HG03469 (cell line): ENCODE results near the gene MINDY1.
A peak's percentile ranks its signal among the peaks of the same experiment; 100 is the strongest.

Source experiments
- ATAC-seq: cut with Tn5 transposase; IDR thresholded peaks from one replicate; pipeline ENCODE4 v1.9.1; 2021; ENCODE audit warnings: mild to moderate bottlenecking, moderate library complexity, moderate number of reproducible peaks; ENCODE audit not compliant: unreplicated experiment

The MINDY1 gene

DNA sequence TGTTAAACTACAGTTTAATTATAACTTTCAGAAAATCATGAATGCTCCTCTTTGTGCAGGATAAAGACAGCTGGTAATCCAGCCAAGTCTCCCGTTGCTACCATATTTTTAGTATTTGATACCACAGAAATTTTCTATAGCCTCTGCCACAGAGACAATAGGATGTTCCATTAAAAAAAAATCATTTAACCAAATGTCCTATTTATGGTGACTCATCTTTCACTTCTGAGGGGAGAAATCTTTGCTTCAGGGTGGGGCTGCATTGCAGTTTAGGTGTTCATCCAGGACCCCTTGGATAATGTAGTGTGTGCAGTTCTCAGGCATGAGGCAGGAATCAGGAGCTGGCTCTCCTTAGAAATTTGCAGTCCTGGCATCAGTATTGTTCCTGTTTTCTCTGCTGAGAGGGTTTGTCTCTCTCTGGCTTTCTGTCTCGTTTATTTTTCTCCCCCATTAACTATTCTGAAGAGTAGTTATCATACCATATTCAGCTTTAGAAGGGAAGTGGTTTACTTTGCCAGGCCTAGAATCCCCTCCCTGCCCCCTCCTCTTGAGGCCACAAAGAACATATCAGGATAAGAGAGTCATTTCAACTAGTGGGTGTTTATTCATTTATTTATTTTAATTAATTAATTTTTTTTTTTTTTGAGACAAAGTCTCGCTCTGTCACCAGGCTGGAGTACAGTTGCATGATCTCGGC is 4.6 kb upstream of the MINDY1 start:
- no peak for ATAC-seq

DNA sequence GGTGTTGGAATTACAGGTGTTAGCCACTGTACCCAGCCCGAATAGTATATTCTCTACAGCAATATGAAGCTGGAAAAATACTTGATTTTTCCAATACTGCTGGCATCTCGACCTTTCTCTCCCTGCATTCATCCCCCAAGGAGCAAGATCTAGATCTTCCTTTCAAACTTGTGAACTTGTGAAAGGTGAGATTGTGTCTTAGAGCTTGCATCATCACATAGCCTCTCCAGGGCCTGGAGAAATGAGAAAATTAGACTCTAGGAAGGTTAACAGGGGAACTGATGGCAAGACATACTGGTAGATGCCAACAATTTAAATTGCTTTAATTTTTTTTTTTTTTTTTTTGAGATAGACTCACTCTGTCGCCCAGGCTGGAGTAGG is 3.6 kb upstream of the MINDY1 start:
- ATAC-seq: no peak

DNA sequence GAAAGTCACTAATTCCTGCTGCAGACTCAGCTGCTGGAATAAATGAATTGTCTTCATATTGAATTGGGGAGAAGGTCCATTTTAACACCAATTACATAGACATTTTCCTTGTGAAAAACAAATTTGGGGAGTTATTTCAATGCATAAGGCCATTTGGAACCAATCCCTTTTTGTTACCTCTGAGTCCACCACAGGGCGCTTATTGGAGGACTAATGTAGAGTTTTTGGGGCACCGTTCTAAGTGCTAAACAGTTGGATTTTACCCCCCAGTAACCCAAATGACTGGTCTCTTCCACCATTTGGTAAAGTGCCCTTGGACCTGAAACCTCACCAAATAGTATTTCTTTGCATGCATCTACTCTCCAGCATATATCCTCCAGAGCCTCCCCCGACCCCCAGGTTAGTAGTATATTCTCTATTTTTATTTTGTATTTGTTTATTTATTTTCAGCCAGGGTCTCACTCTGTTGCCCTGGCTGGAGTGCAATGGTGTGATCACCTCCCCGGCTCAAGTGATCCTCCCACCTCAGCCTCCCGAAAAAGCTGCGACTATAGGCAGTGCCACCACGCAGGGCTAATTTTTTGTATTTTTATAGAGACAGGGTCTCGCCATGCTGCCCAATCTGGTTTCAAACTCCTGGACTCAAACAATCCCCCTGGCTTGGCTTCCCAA is 3.1 kb upstream of the MINDY1 start:
- no peak for ATAC-seq

DNA sequence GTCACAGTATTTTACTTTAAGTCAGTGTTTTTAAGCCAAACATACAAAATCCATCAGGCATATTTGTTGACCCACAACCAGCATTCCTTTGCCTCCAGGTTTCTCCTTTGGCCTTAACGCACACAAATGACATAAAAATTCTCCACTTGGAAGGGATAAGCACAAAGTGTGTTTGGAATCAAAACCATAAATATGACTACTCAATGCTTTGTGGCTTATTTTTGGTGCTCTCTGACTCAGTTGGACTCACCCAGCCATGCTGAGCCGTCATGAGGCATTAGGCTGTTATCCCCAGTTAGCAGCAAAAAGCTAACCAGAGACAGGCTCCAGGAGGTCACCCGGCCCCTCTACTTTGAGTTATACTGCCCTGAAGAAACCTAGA is 2.5 kb upstream of the MINDY1 start:
- no peak for ATAC-seq

DNA sequence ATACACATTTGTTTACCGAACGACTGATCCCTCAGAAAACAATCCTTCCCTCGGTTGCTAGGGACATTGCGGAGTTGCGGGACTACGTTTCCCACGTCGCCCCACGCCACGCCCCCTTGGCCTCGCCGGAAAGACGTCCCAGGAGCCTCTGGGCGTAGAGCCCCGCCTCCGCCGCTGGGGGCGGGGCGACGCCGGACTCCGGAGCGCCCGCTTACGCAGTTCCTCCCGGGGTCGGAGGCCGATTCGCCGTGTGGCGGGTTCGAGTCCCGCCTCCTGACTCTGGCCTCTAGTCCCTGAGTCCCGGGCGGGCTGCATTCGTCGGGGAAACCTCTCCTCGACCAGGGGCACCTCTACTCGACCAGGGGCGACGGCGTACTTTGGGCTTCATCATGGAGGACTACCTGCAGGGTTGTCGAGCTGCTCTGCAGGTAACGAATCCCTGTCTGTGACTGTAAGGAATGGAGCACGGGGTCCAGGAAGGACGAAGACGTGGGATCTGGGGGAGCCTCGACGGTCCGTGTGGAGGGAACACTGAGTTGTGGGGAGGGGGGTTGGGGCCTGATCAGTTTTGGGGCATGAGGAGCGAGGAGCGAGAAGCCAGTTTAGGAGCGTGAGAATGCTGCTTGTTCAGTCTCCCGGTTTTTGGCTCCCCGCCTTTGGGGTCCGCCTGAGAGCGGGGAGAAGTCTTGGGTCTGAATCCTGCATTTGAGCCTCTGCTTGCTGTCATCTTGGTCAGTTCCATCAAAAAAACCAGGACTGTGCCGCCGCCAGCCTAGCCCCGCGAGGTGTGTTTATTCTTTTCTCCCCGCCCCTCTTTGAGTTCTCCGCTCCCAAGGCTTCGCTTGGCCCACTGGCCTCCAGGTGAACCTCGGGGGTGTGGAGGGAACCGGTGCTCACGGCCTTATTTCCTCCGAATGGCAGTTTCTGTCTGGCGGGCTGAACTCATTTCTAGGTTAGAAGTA is 1.8 kb upstream of the MINDY1 start, which contains the start of gene PRUNE1:
TSS of gene PRUNE1 (plus strand) at position 206 of the 962 bp plus-strand sequence. CDS start at position 390, 184 bp downstream.
- peak; percentile 47 for ATAC-seq

DNA sequence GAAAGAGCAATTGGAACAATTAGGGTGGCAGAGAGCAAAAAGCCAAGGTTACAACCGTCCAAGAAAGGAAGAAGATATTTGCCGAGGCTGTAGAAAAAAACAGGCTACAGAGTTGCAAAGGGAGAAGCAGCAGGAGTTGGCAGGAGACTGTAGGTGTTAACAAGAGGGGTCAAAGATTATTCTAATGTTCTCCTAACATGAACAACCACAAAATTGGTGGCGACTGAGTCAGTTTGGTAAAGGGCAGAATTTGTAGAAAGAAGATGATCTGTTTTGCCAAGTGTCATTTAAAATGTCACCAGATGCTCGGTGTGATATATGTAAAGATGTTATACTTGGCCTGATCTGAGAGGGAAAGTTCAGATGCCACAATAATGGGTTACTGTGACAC is 1.1 kb upstream of the MINDY1 start:
- no peak for ATAC-seq

DNA sequence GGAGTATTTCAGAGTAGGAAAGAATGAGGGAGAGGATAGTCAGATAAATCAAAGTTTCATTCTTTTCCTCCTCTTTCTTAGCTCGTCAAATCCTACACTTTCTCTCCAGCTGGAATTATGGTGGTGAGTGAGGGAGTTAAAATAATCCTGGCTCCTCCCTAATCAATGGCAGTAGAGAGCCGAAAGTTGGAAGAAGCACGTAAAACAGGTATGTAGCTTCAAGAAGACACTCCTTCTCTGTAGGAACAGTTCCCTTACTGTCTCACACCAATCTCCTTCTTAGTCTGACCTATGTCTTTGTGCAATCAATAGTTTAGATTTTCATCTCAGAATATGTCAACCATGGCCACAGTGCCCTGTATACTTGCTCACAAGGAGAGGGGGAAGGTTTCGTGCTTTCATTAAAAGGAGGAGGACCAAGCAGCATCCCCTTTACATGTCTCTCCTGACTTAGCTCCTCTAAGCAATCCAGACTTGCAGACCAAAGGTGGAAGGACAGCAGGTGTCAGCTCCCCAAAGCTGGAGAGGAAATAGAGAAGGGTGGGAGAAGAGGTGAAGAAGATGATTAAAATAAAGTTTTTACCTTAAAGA is 878 bp downstream of the MINDY1 start:
- no peak for ATAC-seq

DNA sequence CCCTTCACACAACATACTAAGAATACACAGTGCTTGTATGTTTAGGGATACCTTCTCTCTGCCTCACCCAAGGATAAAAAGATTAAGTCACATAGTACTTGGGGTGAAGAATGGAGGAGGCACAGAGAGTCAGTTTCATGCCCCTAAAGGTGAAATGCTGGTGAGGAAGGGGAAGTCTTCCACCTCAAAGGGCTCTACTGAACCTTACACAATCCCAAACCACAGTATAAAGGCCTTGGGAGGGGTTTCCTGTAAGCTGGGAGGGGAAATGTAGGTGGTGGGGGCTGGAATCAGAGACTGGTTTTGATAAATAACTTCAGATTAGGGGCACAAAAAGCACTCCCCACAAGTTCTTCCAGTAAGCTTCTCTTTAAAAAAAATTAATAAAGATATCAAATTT is 3.5 kb downstream of the MINDY1 start:
- no peak for ATAC-seq

DNA sequence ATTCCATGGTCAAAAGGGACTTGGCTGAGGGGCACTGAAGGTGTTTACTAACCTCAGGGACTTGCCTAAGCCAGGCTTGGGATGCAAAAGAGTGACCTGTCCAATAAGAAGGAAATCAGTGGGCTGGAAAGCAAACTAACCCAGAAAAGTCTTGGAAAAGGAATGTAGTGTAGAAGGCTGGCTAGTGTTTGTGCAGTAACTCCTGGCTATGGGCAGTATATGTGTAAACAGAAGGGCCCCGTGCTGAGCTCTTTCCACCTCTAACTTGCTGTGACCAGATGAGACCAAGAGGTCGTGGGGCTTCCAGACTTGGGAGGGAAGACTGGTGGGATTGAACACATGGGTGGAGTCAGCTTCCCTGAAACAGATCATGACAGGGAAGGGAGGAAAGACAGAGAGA is 4.1 kb downstream of the MINDY1 start:
- no peak for ATAC-seq

DNA sequence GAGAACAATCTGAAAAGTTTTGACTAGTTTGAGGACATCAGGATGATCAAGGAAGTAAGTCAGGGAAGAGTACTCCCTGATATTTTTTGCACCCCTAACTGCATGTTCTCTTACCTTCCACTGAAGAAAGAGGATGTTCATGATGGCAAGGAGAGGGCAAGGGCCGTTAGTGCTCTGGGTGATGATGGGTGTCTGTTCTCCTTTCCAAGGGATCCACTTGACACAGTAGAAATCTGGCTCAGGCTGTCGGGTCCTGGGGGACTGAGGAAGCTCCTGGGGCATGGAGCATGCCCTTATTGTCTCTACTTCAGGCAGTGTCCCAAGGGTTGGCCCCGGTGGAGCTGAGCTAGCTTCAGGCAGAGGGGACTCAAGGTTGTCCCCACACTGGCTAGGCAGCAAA is 4.7 kb downstream of the MINDY1 start:
- ATAC-seq: no peak

DNA sequence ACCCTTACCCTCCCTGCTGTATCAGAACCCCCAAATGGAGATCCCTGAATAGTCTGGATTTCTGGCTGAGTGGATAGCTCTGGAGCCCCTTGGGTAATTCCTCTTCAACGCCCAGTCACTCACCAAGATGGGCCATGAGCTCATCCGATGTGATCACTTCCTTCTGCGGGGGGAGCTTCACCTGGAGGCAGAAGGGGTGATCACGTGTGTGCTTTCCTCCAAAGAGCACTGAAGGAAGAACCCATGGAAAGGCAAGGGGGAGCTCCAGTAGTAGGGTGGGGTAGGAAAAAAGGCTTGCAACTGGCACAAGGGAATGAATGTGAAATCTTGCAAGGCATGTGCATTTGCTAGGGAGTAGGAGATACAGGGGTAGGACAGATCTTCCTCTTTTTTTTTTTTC is 5.1 kb downstream of the MINDY1 start:
- no peak for ATAC-seq

DNA sequence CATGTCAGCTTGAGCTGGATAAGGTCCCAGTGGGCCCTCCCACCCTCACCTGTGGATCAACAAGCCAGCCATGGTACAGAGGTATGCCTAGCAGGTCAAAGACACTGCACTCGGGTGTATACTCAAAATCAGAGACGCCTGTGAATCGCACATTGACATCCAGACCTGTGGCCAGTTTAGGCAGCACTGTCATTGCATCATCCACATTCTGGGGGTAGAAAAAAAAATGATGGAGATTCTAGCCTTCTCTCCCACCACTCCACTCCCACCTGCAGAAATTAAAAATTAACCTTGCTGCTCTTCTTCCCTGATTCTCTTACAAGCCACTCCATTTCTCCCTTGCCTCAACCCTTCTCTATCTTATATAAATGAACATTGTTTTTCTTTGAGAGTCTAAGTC is 6.3 kb downstream of the MINDY1 start:
- ATAC-seq: no peak

DNA sequence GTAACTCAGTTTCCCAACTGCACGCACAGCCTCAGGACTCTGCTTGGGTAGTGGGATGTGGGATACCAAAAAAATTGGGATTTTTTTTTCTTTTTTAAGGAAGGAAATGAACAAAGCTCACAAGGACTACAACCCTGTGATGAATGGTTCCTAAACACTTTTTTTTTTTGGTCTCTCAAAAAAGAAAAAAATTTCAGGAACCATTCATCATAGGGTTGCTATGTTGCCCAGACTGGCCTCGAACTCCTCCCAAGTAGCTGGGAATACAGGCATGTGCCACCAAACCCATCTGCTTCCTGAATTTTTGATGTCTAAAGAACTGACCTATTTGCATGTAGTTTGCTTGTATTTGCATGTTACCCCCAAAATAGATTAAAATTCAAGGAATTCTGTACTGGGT is 6.8 kb downstream of the MINDY1 start:
- ATAC-seq: no peak

DNA sequence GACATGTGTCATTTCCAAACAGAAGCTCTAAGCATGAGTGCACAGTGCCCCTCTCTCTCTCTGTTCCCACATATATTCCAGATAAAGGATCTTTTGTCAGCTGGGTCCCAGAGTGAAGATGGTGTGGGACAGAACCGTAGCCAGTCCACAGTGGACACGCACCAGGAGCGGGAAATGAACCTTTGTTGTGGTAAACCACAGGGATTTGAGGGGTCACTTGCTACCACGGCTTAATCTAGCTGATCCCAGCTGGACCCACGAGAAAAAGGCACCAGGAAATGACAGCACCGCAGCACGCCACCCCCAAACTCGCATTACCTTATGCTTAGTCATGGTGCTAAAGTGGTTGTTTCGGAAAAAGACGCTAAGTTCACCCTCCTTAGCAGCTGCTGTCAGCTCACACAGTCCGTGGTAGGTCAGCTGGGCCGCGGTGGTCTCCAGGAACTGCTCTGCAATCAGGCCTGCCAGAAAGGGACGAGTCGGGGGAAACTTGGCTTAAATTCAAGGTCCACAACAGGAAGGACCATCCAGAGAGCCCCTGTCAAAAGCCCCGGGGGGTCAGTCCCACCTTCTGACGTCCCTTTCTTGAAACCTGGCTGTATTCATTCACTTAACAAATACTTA is 7.5 kb downstream of the MINDY1 start:
- no peak for ATAC-seq

DNA sequence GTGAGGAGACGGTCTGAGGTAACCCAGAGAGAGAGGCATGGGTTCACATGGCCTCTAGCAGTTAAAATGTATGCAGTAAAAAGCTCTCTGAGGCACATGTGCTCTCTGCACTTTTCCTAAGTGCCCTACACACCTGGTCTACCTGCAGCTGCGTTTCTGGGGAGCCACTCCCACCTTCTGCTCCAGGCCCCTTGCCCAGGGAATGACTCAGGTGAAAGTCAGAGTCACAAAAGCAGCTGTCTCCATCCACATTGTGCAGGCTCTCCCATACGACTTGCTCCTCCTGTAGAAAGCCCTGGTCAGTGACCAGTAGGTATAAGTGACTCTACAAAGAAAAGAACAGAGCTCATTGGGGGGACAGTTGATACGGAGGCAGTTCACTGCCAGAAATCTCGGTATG is 8.8 kb downstream of the MINDY1 start:
- ATAC-seq: no peak

DNA sequence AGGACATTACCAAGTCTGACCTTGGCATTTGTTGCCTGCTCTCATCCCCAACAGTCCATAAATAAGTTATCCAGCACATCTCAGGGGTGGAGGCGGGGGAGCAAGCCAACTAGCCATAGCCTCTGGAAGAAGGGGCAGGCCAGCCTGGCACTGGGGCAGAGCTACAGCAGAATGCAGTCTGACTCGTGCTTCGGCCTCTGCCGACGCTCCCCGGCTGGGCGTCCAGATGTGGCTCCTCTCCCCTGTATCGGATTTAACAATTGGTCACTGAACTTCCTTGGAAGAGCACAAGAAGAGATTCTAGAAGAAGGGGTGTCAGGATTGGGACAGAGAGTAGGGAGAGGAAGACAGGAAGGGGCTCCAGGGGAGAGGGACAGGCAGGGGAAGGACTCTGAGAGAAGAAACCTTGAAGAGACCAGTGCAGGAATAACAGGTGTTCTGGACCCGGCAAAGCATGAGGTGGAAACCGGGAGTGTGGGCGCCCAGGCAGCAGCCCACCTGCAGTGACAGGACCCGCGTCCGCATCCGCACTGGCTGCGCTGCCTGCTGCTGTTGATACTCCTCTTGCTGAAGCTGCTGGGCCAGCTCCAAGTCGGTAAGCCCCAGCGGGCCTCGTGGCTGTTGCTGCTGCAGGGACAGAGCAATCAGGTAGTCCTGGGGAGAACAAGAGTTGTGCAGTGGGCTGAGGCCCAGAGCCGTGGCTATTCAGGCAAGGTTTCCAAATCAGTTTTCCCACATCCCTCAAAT is 9.4 kb downstream of the MINDY1 start:
- ATAC-seq: no peak

DNA sequence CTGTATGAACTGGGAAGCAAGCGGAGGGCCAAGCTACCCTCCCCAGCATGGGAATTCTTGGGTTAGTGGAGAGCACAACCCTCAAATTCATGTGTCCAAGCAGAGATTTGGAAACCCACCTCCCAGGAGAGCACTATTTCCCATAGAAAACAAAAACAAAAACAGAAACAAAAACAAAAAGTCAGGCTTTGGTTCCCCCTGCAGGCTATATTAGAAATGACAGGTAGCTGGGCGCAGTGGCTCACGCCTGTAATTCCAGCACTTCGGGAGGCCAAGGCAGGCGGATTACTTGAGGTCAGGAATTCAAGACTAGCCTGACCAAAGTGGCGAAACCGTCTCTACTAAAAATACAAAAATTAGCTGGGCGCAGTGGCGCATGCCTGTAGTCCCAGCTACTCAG is 10.8 kb downstream of the MINDY1 start:
- no peak for ATAC-seq

DNA sequence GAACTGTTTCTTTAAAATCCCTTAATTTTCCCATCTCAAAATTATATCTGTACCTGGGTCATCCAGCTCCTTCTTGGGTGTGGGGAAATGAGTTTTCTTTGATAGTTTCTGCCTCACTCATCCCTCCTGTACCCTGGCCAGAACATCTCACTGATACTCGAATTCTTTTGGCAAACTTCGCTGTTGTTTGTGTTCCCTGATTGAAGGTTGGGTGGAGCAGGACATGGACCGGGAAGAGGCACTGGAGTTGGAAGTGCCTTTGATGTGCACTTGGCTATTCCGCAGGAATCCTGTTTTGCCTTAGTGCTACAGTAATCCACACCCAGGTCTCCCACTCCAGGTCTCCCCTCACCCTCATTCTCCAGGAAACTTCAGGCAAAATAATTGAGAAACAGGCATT is 11.2 kb downstream of the MINDY1 start:
- ATAC-seq: no peak

DNA sequence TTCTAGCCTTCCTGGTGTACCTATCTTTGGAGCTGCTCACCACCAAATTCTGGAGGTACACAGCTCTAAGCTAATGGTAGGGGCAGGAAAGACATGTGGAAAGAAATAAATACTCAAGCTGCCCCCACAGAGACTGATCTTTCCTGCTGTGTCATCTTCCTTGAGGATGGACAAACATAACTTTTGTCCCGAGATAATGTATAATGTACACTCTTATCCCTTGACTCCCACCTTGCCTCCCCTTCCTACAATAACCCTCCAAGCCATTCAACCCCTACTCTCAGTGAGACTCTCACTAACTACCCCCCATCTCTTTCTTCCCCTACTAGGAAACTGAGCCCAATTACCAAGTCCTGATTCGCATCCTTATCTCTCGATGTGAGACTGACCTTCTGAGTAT is 12.5 kb downstream of the MINDY1 start:
- ATAC-seq: no peak

DNA sequence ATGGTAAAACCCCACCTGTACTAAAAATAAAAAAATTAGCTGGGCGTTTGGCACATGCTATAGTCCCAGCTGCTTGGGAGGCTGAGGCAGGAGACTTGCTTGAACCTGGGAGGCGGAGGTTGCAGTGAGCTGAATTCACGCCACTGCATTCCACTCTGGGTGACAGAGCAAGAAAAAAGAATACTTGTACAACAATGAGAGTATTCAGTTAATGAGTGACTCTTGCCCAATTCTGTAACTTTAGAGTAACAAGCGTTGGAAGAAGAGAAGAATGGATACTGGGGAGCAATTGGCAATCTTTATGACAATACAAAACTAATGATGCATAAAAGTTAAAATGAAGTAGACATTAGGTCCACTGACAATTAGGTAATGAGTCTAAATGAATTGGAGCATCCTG is 14.1 kb downstream of the MINDY1 start:
- no peak for ATAC-seq
